Measurements from ENCODE around the gene ZBTB20. TPM values are rescaled to one million over a fixed set of nuclear protein-coding genes. Genes with fewer than 3 reads are reported as not detected.

Gene ZBTB20
- total RNA-seq, 1 experiment from 2014 or later, result 12.8 TPM

GRCh38 chr3:115022835-115023398 lies 124.2 kb downstream of the ZBTB20 start:
- no peak overlapping the region for H3K4me3 ChIP-seq (ENCODE audit: low read depth, low read length)
- Mint-ChIP-seq H3K9me3 (ENCODE audit: unreplicated experiment) (no peaks in the 10 kb centered on the region), H3K27me3 (ENCODE audit: insufficient read depth, unreplicated experiment) (peaks cover 2% of the 10 kb centered on the region), H3K27ac (ENCODE audit: unreplicated experiment) (no peak overlapping the region), H3K4me3 (ENCODE audit: unreplicated experiment) (no peak overlapping the region), H3K4me1 (ENCODE audit: low read depth, unreplicated experiment) (no peaks in the 10 kb centered on the region), H3K36me3 (ENCODE audit: insufficient read depth, unreplicated experiment) (no peaks in the 10 kb centered on the region)
- DNase-seq, result no peak
- POLR2A ChIA-PET, result no interaction called here
- H3K36me3 ChIP-seq (ENCODE audit: control insufficient read depth, insufficient read depth, low read length), result no peaks in the 10 kb centered on the region
- intact Hi-C loops (cut with micrococcal nuclease; ENCODE audit: unreplicated experiment), result no loop called here
- H3K27me3 ChIP-seq (replicated peaks; ENCODE audit: control insufficient read depth, insufficient read depth, low read length), result no peaks in the 10 kb centered on the region
- TF ChIP-seq, protein P1, sequence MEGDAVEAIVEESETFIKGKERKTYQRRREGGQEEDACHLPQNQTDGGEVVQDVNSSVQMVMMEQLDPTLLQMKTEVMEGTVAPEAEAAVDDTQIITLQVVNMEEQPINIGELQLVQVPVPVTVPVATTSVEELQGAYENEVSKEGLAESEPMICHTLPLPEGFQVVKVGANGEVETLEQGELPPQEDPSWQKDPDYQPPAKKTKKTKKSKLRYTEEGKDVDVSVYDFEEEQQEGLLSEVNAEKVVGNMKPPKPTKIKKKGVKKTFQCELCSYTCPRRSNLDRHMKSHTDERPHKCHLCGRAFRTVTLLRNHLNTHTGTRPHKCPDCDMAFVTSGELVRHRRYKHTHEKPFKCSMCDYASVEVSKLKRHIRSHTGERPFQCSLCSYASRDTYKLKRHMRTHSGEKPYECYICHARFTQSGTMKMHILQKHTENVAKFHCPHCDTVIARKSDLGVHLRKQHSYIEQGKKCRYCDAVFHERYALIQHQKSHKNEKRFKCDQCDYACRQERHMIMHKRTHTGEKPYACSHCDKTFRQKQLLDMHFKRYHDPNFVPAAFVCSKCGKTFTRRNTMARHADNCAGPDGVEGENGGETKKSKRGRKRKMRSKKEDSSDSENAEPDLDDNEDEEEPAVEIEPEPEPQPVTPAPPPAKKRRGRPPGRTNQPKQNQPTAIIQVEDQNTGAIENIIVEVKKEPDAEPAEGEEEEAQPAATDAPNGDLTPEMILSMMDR (IDR thresholded peaks at IDR 0.05; ENCODE audit: insufficient read depth in 1 of 2, low read depth in 1 of 2, low read length in 1 of 2, severe bottlenecking in 1 of 2, unreplicated experiment in 1 of 2), result no peak
- no peaks in the 10 kb centered on the region for H3K4me1 ChIP-seq
- no peaks in the 10 kb centered on the region for H3K9me3 ChIP-seq
- BruUV-seq (replicated peaks), result no TSS peak
- CTCF ChIA-PET, result no interaction called here

- intact Hi-C loops (cut with micrococcal nuclease; ENCODE audit: unreplicated experiment), result no loop called here
- Histone ChIP-seq H3K9me3 (no peaks in the 10 kb centered on the region), H3K36me3 (ENCODE audit: control insufficient read depth, insufficient read depth, low read length) (no peaks in the 10 kb centered on the region), H3K4me1 (no peaks in the 10 kb centered on the region), H3K27me3 (replicated peaks; ENCODE audit: control insufficient read depth, insufficient read depth, low read length) (no peaks in the 10 kb centered on the region), H3K4me3 (ENCODE audit: low read depth, low read length) (no peak overlapping the region)
- Mint-ChIP-seq H3K36me3 (ENCODE audit: insufficient read depth, unreplicated experiment) (no peaks in the 10 kb centered on the region), H3K9me3 (ENCODE audit: unreplicated experiment) (no peaks in the 10 kb centered on the region), H3K27me3 (ENCODE audit: insufficient read depth, unreplicated experiment) (peaks cover 2% of the 10 kb centered on the region), H3K27ac (ENCODE audit: unreplicated experiment) (no peak overlapping the region), H3K4me3 (ENCODE audit: unreplicated experiment) (no peak overlapping the region), H3K4me1 (ENCODE audit: low read depth, unreplicated experiment) (no peaks in the 10 kb centered on the region)
- TF ChIP-seq, protein P1 (IDR thresholded peaks at IDR 0.05; ENCODE audit: insufficient read depth in 1 of 2, low read depth in 1 of 2, low read length in 1 of 2, severe bottlenecking in 1 of 2, unreplicated experiment in 1 of 2), result no peak
- no peak for DNase-seq
- ChIA-PET POLR2A (no interaction called here), CTCF (no interaction called here)
- no TSS peak for BruUV-seq (replicated peaks)
These were observed 124.9 kb downstream of the ZBTB20 start for GRCh38 chr3:115022199-115022598.

DNA sequence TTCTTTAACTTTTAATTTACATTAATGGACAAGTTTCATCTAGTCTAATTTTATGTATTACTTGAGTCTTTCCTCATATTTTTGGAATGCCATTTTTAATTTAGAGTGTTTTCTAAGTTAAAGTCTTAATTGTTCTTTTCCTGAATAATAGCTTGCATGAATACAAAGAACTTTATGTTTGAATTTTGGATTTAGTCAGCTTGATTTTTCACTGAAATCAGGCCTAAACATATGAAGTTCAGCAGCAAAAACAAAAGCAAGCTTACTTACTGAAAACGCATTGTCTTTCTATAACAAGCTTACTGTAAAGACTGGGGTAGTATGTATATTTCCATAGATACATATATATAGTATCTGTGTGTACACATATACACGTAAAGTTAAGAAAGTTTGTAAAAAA lies 126.0 kb downstream of the ZBTB20 start:
- H3K9me3 Mint-ChIP-seq (ENCODE audit: unreplicated experiment), result no peaks in the 10 kb centered on the region
- no peaks in the 10 kb centered on the region for H3K4me1 Mint-ChIP-seq (ENCODE audit: low read depth, unreplicated experiment)
- H3K27ac Mint-ChIP-seq (ENCODE audit: unreplicated experiment), result no peak overlapping the region
- no peak for DNase-seq
- no peaks in the 10 kb centered on the region for H3K36me3 ChIP-seq (ENCODE audit: control insufficient read depth, insufficient read depth, low read length)
- TF ChIP-seq, protein P1 (IDR thresholded peaks at IDR 0.05; ENCODE audit: insufficient read depth in 1 of 2, low read depth in 1 of 2, low read length in 1 of 2, severe bottlenecking in 1 of 2, unreplicated experiment in 1 of 2), result no peak
- CTCF ChIA-PET, result no interaction called here
- no peak overlapping the region for H3K4me3 ChIP-seq (ENCODE audit: low read depth, low read length)
- H3K27me3 Mint-ChIP-seq (ENCODE audit: insufficient read depth, unreplicated experiment), result peaks cover 2% of the 10 kb centered on the region
- H3K9me3 ChIP-seq, result no peaks in the 10 kb centered on the region
- POLR2A ChIA-PET, result no interaction called here
- H3K27me3 ChIP-seq (replicated peaks; ENCODE audit: control insufficient read depth, insufficient read depth, low read length), result no peaks in the 10 kb centered on the region
- BruUV-seq (replicated peaks), result no TSS peak
- intact Hi-C loops (cut with micrococcal nuclease; ENCODE audit: unreplicated experiment), result no loop called here
- H3K4me3 Mint-ChIP-seq (ENCODE audit: unreplicated experiment), result no peak overlapping the region
- no peaks in the 10 kb centered on the region for H3K36me3 Mint-ChIP-seq (ENCODE audit: insufficient read depth, unreplicated experiment)
- no peaks in the 10 kb centered on the region for H3K4me1 ChIP-seq

All from Caco-2 (cell line).